Bronchial epithelial cell (primary cell): ENCODE results near the gene SDK2. TPM values are rescaled to one million over a fixed set of nuclear protein-coding genes. Genes with fewer than 3 reads are reported as not detected.

Source experiments
- DNase-seq: peaks from one replicate; pipeline ENCODE4 v3.0.0-alpha.2; 2010; ENCODE audit warnings: low read depth
- FAIRE-seq: peaks from 2 replicates; lab custom pipeline; 2011; peaks lifted over from hg19 to GRCh38; lab: Jason Lieb, UNC
- H3K27me3 ChIP-seq: 2 replicates; pipeline ENCODE4 v1.5.1; 2011; ENCODE audit warnings: low read length; ENCODE audit not compliant: control insufficient read depth, insufficient read depth
- H3K36me3 ChIP-seq: 2 replicates; pipeline ENCODE4 v1.5.1; 2011; ENCODE audit warnings: low read length; ENCODE audit not compliant: control insufficient read depth, insufficient read depth
- H3K4me3 ChIP-seq: 2 replicates; pipeline ENCODE4 v1.5.1; 2011; ENCODE audit warnings: mild to moderate bottlenecking, low read depth, low read length, control low read depth
- CTCF ChIP-seq: IDR thresholded peaks from 2 replicates; pipeline ENCODE4 v1.5.1; 2011; ENCODE audit warnings: mild to moderate bottlenecking, moderate library complexity, low read length, control low read depth, inconsistent platforms; ENCODE audit not compliant: insufficient read depth, severe bottlenecking
- total RNA-seq: library from RNA; depleted of rRNA; stranded (reverse); fragments of >200 nt; gene quantifications from 2 replicates; pipeline ENCODE4 v1.2.1, GENCODE V29; 2014

Gene SDK2
- total RNA-seq, 1 donor from 2014 or later, result 2.1 TPM

GRCh38 chr17:73576556-73577098 is 67.6 kb downstream of the SDK2 start:
- FAIRE-seq (no peak), DNase-seq (no peak)
- no peak for TF ChIP-seq CTCF
- no peak overlapping the region for H3K4me3 ChIP-seq
- no peaks in the 10 kb centered on the region for H3K27me3 ChIP-seq
- H3K36me3 ChIP-seq, result no peaks in the 10 kb centered on the region

- Histone ChIP-seq H3K4me3 (no peak overlapping the region), H3K36me3 (no peaks in the 10 kb centered on the region), H3K27me3 (no peaks in the 10 kb centered on the region)
- DNase-seq (no peak), FAIRE-seq (peak; percentile 87)
- TF ChIP-seq CTCF, result no peak
These were observed 68.6 kb downstream of the SDK2 start for GRCh38 chr17:73575470-73576221.

- Histone ChIP-seq H3K27me3 (no peaks in the 10 kb centered on the region), H3K4me3 (no peak overlapping the region), H3K36me3 (no peaks in the 10 kb centered on the region)
- DNase-seq (no peak), FAIRE-seq (no peak)
- TF ChIP-seq CTCF, result no peak
These were observed 72.6 kb downstream of the SDK2 start for GRCh38 chr17:73571511-73572130.

GRCh38 chr17:73569762-73570319 is 74.4 kb downstream of the SDK2 start:
- H3K27me3 ChIP-seq, result no peaks in the 10 kb centered on the region
- H3K4me3 ChIP-seq, result no peak overlapping the region
- no peaks in the 10 kb centered on the region for H3K36me3 ChIP-seq
- no peak for FAIRE-seq
- no peak for DNase-seq
- TF ChIP-seq CTCF, result no peak

GRCh38 chr17:73568934-73569333 is 75.3 kb downstream of the SDK2 start:
- TF ChIP-seq CTCF, result no peak
- Histone ChIP-seq H3K36me3 (no peaks in the 10 kb centered on the region), H3K4me3 (no peak overlapping the region), H3K27me3 (no peaks in the 10 kb centered on the region)
- no peak for FAIRE-seq
- DNase-seq, result no peak
